Measurements from ENCODE around the gene ADCY9.

ADCY9 gene

DNA sequence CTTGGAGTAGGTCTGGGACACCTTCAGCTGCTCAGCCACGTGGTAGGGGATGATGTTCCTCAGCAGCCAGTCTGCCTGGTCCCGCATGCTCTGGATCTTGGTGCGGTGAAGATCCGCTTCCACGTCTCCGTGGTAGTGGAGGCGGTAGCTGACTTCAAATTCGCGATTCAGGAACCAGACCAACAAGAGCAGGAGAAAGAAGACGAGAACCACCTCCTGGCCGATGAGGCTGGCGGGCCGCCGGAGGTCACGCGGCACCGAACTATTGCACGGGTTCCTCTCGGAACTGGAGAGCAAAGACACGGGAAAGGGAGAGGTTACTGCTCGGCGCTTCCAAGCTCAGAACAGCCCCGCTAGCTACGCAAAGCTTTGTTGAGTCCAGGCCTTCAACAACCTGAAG, 149.6 kb downstream of the ADCY9 start:
- Histone ChIP-seq H3K4me3 (ENCODE audit: low read depth, low read length) (no peak overlapping the region), H3K4me1 (no peaks in the 10 kb centered on the region)
- TF ChIP-seq, protein P1, sequence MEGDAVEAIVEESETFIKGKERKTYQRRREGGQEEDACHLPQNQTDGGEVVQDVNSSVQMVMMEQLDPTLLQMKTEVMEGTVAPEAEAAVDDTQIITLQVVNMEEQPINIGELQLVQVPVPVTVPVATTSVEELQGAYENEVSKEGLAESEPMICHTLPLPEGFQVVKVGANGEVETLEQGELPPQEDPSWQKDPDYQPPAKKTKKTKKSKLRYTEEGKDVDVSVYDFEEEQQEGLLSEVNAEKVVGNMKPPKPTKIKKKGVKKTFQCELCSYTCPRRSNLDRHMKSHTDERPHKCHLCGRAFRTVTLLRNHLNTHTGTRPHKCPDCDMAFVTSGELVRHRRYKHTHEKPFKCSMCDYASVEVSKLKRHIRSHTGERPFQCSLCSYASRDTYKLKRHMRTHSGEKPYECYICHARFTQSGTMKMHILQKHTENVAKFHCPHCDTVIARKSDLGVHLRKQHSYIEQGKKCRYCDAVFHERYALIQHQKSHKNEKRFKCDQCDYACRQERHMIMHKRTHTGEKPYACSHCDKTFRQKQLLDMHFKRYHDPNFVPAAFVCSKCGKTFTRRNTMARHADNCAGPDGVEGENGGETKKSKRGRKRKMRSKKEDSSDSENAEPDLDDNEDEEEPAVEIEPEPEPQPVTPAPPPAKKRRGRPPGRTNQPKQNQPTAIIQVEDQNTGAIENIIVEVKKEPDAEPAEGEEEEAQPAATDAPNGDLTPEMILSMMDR (IDR thresholded peaks at IDR 0.05) = no peak

DNA sequence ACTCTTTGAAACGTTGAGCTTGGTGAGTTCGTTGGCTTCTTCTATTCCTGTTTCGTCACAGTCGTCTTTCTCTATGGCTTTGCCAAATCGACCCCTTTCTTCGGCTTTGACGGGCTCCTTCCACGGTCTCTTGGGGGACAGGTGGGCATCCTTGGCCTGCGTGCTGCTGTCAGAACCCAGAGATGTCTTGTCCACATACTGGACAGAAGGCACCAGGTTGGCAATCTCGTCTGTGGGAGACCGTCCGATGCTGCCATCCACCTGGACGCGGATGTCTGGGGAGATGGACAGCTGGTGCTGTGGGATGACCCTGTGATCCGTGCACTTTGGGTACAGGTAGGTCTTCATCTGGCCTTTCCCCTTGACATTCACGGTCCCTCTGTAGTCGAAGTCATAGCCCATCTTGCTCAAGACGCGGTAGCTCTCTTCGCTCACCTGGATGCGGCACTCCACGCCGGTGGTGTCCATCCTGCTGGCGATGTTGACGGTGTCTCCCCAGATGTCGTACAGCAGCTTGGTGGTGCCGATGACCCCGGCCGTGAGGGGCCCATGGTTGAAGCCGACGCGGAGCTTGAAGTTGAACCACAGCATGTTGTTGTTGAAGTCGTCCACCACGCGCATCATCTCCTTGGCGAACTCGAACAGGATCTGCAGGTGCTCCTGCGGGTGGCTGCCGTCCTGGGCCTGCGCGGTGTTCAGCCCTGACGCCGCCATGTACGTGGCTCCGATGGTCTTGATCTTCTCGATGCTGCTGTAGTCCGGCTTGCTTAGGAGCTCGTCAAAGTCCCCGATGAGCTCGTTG, 150.3 kb downstream of the ADCY9 start:
- Histone ChIP-seq H3K4me3 (ENCODE audit: low read depth, low read length) (no peak overlapping the region), H3K36me3 (ENCODE audit: control insufficient read depth, insufficient read depth, low read length) (no peaks in the 10 kb centered on the region), H3K79me2 (no peaks in the 10 kb centered on the region), H2AFZ (no peak overlapping the region), H3K9ac (no peak overlapping the region), H3K4me2 (ENCODE audit: low read length) (no peak overlapping the region), H3K9me3 (ENCODE audit: control insufficient read depth, low read length) (no peaks in the 10 kb centered on the region), H3K27ac (no peak overlapping the region), H3K27me3 (ENCODE audit: control insufficient read depth, insufficient read depth, low read length) (no peaks in the 10 kb centered on the region), H3K4me1 (no peaks in the 10 kb centered on the region)
- TF ChIP-seq, protein P1 (IDR thresholded peaks at IDR 0.05) = no peak

More for the DNA sequence above, 149.6 kb downstream of the ADCY9 start:
- Histone ChIP-seq H3K27me3 (ENCODE audit: control insufficient read depth, insufficient read depth, low read length) (no peaks in the 10 kb centered on the region), H2AFZ (no peak overlapping the region), H3K4me2 (ENCODE audit: low read length) (no peak overlapping the region), H3K9me3 (ENCODE audit: control insufficient read depth, low read length) (no peaks in the 10 kb centered on the region), H3K9ac (no peak overlapping the region), H3K36me3 (ENCODE audit: control insufficient read depth, insufficient read depth, low read length) (no peaks in the 10 kb centered on the region), H3K79me2 (no peaks in the 10 kb centered on the region), H3K27ac (no peak overlapping the region)

DNA sequence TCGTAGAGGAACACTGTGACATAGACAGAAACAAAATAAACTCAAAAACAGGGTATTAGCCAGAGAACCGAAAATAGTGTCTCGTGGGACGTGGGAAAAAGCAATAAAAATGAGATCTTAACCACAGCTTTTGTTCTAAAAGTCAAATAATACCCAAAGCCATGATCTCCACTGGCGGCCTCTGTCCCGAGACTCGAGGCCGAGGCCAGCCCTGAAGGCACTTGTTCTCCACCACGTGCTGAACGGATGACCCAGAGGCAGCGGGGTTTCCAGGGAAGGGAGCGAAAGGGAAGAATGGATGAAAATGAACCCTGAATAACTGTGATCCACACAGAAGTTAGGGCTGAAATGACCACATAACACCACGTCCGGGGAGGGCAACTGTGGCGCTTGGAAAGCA, 150.9 kb downstream of the ADCY9 start:
- TF ChIP-seq, protein P1 (IDR thresholded peaks at IDR 0.05) = no peak
- no peaks in the 10 kb centered on the region for H3K36me3 ChIP-seq (ENCODE audit: control insufficient read depth, insufficient read depth, low read length)

DNA sequence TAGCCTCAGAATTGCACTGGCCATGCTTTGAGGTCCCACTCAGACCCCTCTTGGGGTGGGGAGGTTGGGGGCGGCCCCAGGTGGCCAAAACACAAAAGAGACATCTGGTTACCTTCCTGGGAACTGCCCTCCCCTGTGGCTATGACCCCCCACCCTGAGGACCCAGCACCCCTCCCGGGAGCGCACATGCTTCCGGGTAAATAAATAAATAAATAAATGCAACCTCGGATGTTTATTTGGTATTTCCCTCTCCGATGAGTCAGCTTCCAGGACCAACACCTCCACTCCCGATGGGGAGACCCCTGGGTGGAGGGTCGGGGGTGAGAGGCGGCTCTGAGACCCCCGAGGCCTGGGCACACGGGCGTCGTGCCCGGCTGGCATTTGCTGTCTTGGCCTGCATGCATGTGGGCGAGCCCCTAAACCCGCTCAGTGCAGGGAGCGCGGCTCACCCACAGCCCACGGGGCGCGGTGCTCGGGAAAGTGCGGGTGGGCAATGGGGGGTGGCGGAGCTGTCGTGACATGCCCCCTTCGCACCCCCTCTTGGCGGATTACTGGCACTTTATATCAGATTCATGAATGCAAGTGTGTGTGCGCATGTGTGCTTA, 151.5 kb downstream of the ADCY9 start:
- Histone ChIP-seq H3K4me1 (no peaks in the 10 kb centered on the region), H3K4me3 (ENCODE audit: low read depth, low read length) (no peak overlapping the region), H3K79me2 (no peaks in the 10 kb centered on the region), H3K4me2 (ENCODE audit: low read length) (no peak overlapping the region), H3K27me3 (ENCODE audit: control insufficient read depth, insufficient read depth, low read length) (no peaks in the 10 kb centered on the region), H3K9me3 (ENCODE audit: control insufficient read depth, low read length) (no peaks in the 10 kb centered on the region), H3K9ac (no peak overlapping the region), H3K36me3 (ENCODE audit: control insufficient read depth, insufficient read depth, low read length) (no peaks in the 10 kb centered on the region), H2AFZ (no peak overlapping the region), H3K27ac (no peak overlapping the region)
- TF ChIP-seq, protein P1 (IDR thresholded peaks at IDR 0.05) = no peak

More for the DNA sequence above, 150.9 kb downstream of the ADCY9 start:
- Histone ChIP-seq H3K4me1 (no peaks in the 10 kb centered on the region), H3K4me2 (ENCODE audit: low read length) (no peak overlapping the region), H3K9ac (no peak overlapping the region), H3K79me2 (no peaks in the 10 kb centered on the region), H3K9me3 (ENCODE audit: control insufficient read depth, low read length) (no peaks in the 10 kb centered on the region), H3K4me3 (ENCODE audit: low read depth, low read length) (no peak overlapping the region), H3K27me3 (ENCODE audit: control insufficient read depth, insufficient read depth, low read length) (no peaks in the 10 kb centered on the region), H3K27ac (no peak overlapping the region), H2AFZ (no peak overlapping the region)
